Lower leg skin (tissue), 3 donors: ENCODE data around the gene FAF2.

ENCODE experiments used
- CTCF ChIP-seq, 3 donors: fragments of 450-650 bp; IDR thresholded peaks; one replicate each; pipeline ENCODE4 v1.5.1; 2016; ENCODE audit warnings: antibody characterized with exemption in 3 of 3, mild to moderate bottlenecking in 3 of 3, moderate library complexity in 2 of 3
- POLR2A ChIP-seq, 2 donors: fragments of 450-650 bp; IDR thresholded peaks; one replicate each; pipeline ENCODE4 v1.6.1; 2016 to 2017; ENCODE audit warnings: antibody characterized with exemption in 2 of 2, mild to moderate bottlenecking in 1 of 2, moderate library complexity in 1 of 2

DNA sequence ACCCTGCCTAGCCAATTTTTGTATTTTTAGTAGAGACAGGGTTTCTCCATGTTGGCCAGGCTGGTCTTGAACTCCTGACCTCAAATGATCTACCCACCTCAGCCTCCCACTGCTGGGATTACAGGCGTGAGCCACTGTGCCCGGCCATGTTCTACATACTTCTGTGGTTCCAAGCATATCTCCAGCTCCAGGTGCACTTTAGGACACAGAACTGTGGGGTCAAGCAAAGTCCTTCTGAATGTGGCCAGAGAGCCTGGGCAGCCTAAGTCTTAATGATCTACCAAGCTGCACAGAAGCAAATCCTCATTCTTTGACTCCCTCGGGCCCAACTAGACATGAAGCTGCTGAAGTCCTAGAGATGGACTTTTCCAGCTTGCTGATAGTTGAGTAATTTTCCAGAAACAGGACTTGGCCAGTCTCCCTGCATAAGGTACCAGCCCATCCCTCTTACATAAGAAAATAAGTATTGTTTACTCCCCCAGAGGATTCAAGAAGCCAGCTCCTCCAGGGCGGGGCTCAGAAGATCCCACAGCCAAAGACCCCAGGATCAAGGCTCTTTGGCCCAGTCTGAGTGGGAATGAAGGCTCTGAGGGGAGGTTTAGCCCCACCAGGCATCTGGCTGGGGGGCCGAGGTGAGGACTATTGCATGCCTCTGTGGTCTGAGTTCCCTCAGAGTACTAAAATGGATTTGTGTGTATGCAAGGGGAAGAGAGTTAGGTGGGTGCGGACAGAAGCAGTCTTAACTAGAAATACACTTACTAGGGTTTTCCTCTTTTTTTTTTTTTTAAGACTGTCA is 40.5 kb upstream of the FAF2 start:
- TF ChIP-seq CTCF (IDR thresholded peaks at IDR 0.05) (no peak), POLR2A (IDR thresholded peaks at IDR 0.05) (no peak)
